Activated CD8-positive, alpha-beta memory T cell treated with anti-CD3 and anti-CD28 coated beads, Interleukin-2, amount 50 U/mL, for 1 hour (primary cell): ENCODE results near the gene COMMD8.

ENCODE experiments used
- DNase-seq: peaks from one replicate; pipeline ENCODE4 v3.0.0-alpha.2; 2020; ENCODE audit errors: extremely low read depth

COMMD8 gene

GRCh38 chr4:47471591-47471990, 8.1 kb upstream of the COMMD8 start:
- no peak for DNase-seq

- no peak for DNase-seq
These were observed 7.6 kb upstream of the COMMD8 start for GRCh38 chr4:47471064-47471463.

- no peak for DNase-seq
These were observed 6.4 kb upstream of the COMMD8 start for GRCh38 chr4:47469951-47470350.

GRCh38 chr4:47468706-47469365, 5.3 kb upstream of the COMMD8 start:
- DNase-seq: no peak

- DNase-seq: no peak
These were observed 2.7 kb upstream of the COMMD8 start for GRCh38 chr4:47466056-47466785.

GRCh38 chr4:47465004-47465403, 1.5 kb upstream of the COMMD8 start:
- DNase-seq: no peak

GRCh38 chr4:47462799-47463234, 685 bp downstream of the COMMD8 start:
- no peak for DNase-seq

- no peak for DNase-seq
These were observed 11.8 kb downstream of the COMMD8 start for GRCh38 chr4:47451657-47452056.

- DNase-seq: no peak
These were observed 19.5 kb downstream of the COMMD8 start for GRCh38 chr4:47444031-47444430.

GRCh38 chr4:47442980-47443379, 20.5 kb downstream of the COMMD8 start:
- no peak for DNase-seq

GRCh38 chr4:47434931-47435330, 28.6 kb downstream of the COMMD8 start:
- DNase-seq: no peak

- no peak for DNase-seq
These were observed 30.8 kb downstream of the COMMD8 start for GRCh38 chr4:47432749-47433148.

GRCh38 chr4:47427935-47428334, 35.6 kb downstream of the COMMD8 start:
- no peak for DNase-seq

- DNase-seq: no peak
These were observed 37.9 kb downstream of the COMMD8 start for GRCh38 chr4:47425628-47426027.

- no peak for DNase-seq
These were observed 44.2 kb downstream of the COMMD8 start for GRCh38 chr4:47419296-47419695.

- DNase-seq: no peak
These were observed 45.4 kb downstream of the COMMD8 start for GRCh38 chr4:47418147-47418546.

GRCh38 chr4:47415719-47416118, 47.8 kb downstream of the COMMD8 start:
- no peak for DNase-seq

GRCh38 chr4:47413521-47413920, 50.0 kb downstream of the COMMD8 start:
- DNase-seq: no peak

- DNase-seq: no peak
These were observed 53.2 kb downstream of the COMMD8 start for GRCh38 chr4:47410271-47410670.

- DNase-seq: no peak
These were observed 57.1 kb downstream of the COMMD8 start for GRCh38 chr4:47406408-47406807.
